ENCODE data around the gene METRN. TPM values are rescaled to one million over a fixed set of nuclear protein-coding genes. Genes with fewer than 3 reads are reported as not detected.
A peak's percentile ranks its signal among the peaks of the same experiment; 100 is the strongest.
"Not testable (repeated sequence)": the region's sequence is repeated elsewhere in the genome, so short reads cannot be mapped to it uniquely, and the experiment has no call there.

Gene METRN
- total RNA-seq, 2 donors from 2014 or later: 3.8 to 4.3 TPM

- H3K27ac Mint-ChIP-seq: peak within 1 kb of the TSS; percentile 56
- peaks cover 2% of the 10 kb centered on the region for H3K4me1 Mint-ChIP-seq
- peak within 1 kb of the TSS; percentile 83 for H3K4me3 Mint-ChIP-seq
- H3K36me3 Mint-ChIP-seq (ENCODE audit: low read depth): no peaks in the 10 kb centered on the region
- H3K9me3 ChIP-seq (ENCODE audit: control insufficient read depth, low read length, poor library complexity, severe bottlenecking): no peaks in the 10 kb centered on the region
- ATAC-seq (peak; percentile 90), DNase-seq (peak; percentile 88 to 94 (median 89))
- no peaks in the 10 kb centered on the region for H3K27me3 Mint-ChIP-seq
Observed at GRCh38 chr16:740764-741505, 26.0 kb downstream of the METRN start, which contains the start of gene CIAO3. CIAO3 (minus strand) TSS chr16:740997; CDS start chr16:740985, 12 bp downstream.

- H3K27me3 Mint-ChIP-seq: no peaks in the 10 kb centered on the region
- peaks cover 2% of the 10 kb centered on the region for H3K4me1 Mint-ChIP-seq
- H3K4me3 Mint-ChIP-seq: peak overlapping the region; percentile 83
- no peaks in the 10 kb centered on the region for H3K36me3 Mint-ChIP-seq (ENCODE audit: low read depth)
- H3K27ac Mint-ChIP-seq: peak overlapping the region; percentile 56
- no peaks in the 10 kb centered on the region for H3K9me3 ChIP-seq (ENCODE audit: control insufficient read depth, low read length, poor library complexity, severe bottlenecking)
- no peak for DNase-seq
- no peak for ATAC-seq
Observed at GRCh38 chr16:741986-742629, 27.2 kb downstream of the METRN start.

- not testable (repeated sequence) for H3K27ac Mint-ChIP-seq; H3K4me3 Mint-ChIP-seq; H3K4me1 Mint-ChIP-seq; H3K9me3 ChIP-seq (ENCODE audit: control insufficient read depth, low read length, poor library complexity, severe bottlenecking); H3K27me3 Mint-ChIP-seq; H3K36me3 Mint-ChIP-seq (ENCODE audit: low read depth); ATAC-seq; DNase-seq
Observed at GRCh38 chr16:742894-743293, 28.0 kb downstream of the METRN start.

GRCh38 chr16:743794-744500 is 29.0 kb downstream of the METRN start:
- no peaks in the 10 kb centered on the region for H3K27me3 Mint-ChIP-seq
- no peaks in the 10 kb centered on the region for H3K36me3 Mint-ChIP-seq (ENCODE audit: low read depth)
- no peak overlapping the region for H3K27ac Mint-ChIP-seq
- H3K4me1 Mint-ChIP-seq: peaks cover 2% of the 10 kb centered on the region
- ATAC-seq (no peak), DNase-seq (peak in 1 of 3 donors; percentile 9)
- no peaks in the 10 kb centered on the region for H3K9me3 ChIP-seq (ENCODE audit: control insufficient read depth, low read length, poor library complexity, severe bottlenecking)
- H3K4me3 Mint-ChIP-seq: no peak overlapping the region

- Mint-ChIP-seq H3K36me3 (ENCODE audit: low read depth) (no peaks in the 10 kb centered on the region), H3K27ac (no peak overlapping the region), H3K27me3 (no peaks in the 10 kb centered on the region), H3K4me3 (no peak overlapping the region), H3K4me1 (no peaks in the 10 kb centered on the region)
- DNase-seq (no peak), ATAC-seq (no peak)
- H3K9me3 ChIP-seq (ENCODE audit: control insufficient read depth, low read length, poor library complexity, severe bottlenecking): no peaks in the 10 kb centered on the region
Observed at GRCh38 chr16:745739-746138, 30.8 kb downstream of the METRN start.

- DNase-seq: no peak
- Mint-ChIP-seq H3K36me3 (ENCODE audit: low read depth) (no peaks in the 10 kb centered on the region), H3K4me1 (no peaks in the 10 kb centered on the region), H3K4me3 (no peak overlapping the region), H3K27me3 (no peaks in the 10 kb centered on the region), H3K27ac (no peak overlapping the region)
- H3K9me3 ChIP-seq (ENCODE audit: control insufficient read depth, low read length, poor library complexity, severe bottlenecking): no peaks in the 10 kb centered on the region
- ATAC-seq: no peak
Observed at GRCh38 chr16:746637-747036, 31.7 kb downstream of the METRN start.

GRCh38 chr16:747978-748746 is 33.2 kb downstream of the METRN start:
- no peaks in the 10 kb centered on the region for H3K4me1 Mint-ChIP-seq
- DNase-seq (no peak), ATAC-seq (no peak)
- H3K27ac Mint-ChIP-seq: no peak overlapping the region
- no peaks in the 10 kb centered on the region for H3K36me3 Mint-ChIP-seq (ENCODE audit: low read depth)
- H3K9me3 ChIP-seq (ENCODE audit: control insufficient read depth, low read length, poor library complexity, severe bottlenecking): no peaks in the 10 kb centered on the region
- no peaks in the 10 kb centered on the region for H3K27me3 Mint-ChIP-seq
- H3K4me3 Mint-ChIP-seq: no peak overlapping the region

- Mint-ChIP-seq H3K27me3 (no peaks in the 10 kb centered on the region), H3K36me3 (ENCODE audit: low read depth) (no peaks in the 10 kb centered on the region), H3K27ac (no peak overlapping the region), H3K4me3 (no peak overlapping the region), H3K4me1 (no peaks in the 10 kb centered on the region)
- H3K9me3 ChIP-seq (ENCODE audit: control insufficient read depth, low read length, poor library complexity, severe bottlenecking): no peaks in the 10 kb centered on the region
- ATAC-seq (no peak), DNase-seq (no peak)
Observed at GRCh38 chr16:749010-749409, 34.1 kb downstream of the METRN start.

- H3K36me3 Mint-ChIP-seq (ENCODE audit: low read depth): no peaks in the 10 kb centered on the region
- no peaks in the 10 kb centered on the region for H3K27me3 Mint-ChIP-seq
- no peak overlapping the region for H3K27ac Mint-ChIP-seq
- DNase-seq (no peak), ATAC-seq (no peak)
- no peaks in the 10 kb centered on the region for H3K9me3 ChIP-seq (ENCODE audit: control insufficient read depth, low read length, poor library complexity, severe bottlenecking)
- H3K4me3 Mint-ChIP-seq: no peak overlapping the region
- peaks cover 4% of the 10 kb centered on the region for H3K4me1 Mint-ChIP-seq
Observed at GRCh38 chr16:750485-750884, 35.6 kb downstream of the METRN start.

- DNase-seq: no peak
- H3K9me3 ChIP-seq (ENCODE audit: control insufficient read depth, low read length, poor library complexity, severe bottlenecking): no peaks in the 10 kb centered on the region
- Mint-ChIP-seq H3K36me3 (ENCODE audit: low read depth) (no peaks in the 10 kb centered on the region), H3K4me1 (peaks cover 4% of the 10 kb centered on the region), H3K27me3 (no peaks in the 10 kb centered on the region), H3K4me3 (no peak overlapping the region), H3K27ac (no peak overlapping the region)
- ATAC-seq: no peak
Observed at GRCh38 chr16:751152-752006, 36.5 kb downstream of the METRN start.

GRCh38 chr16:752007-752312 is 37.0 kb downstream of the METRN start:
- Mint-ChIP-seq H3K36me3 (ENCODE audit: low read depth) (no peaks in the 10 kb centered on the region), H3K4me1 (peaks cover 4% of the 10 kb centered on the region)
- ATAC-seq: no peak

GRCh38 chr16:754121-754607 is 39.2 kb downstream of the METRN start:
- not testable (repeated sequence) for H3K27me3 Mint-ChIP-seq, ATAC-seq

More at GRCh38 chr16:752007-752312, 37.0 kb downstream of the METRN start:
- H3K9me3 ChIP-seq (ENCODE audit: control insufficient read depth, low read length, poor library complexity, severe bottlenecking): no peaks in the 10 kb centered on the region
- no peaks in the 10 kb centered on the region for H3K27me3 Mint-ChIP-seq
- DNase-seq: no peak
- H3K4me3 Mint-ChIP-seq: no peak overlapping the region
- no peak overlapping the region for H3K27ac Mint-ChIP-seq

More at GRCh38 chr16:754121-754607, 39.2 kb downstream of the METRN start:
- not testable (repeated sequence) for H3K9me3 ChIP-seq (ENCODE audit: control insufficient read depth, low read length, poor library complexity, severe bottlenecking); H3K4me1 Mint-ChIP-seq; H3K4me3 Mint-ChIP-seq; H3K36me3 Mint-ChIP-seq (ENCODE audit: low read depth); DNase-seq; H3K27ac Mint-ChIP-seq

All from T-helper 17 cell (primary cell).